Activated gamma-delta T cell treated with Interleukin-2 at 50 U/mL for 16 hours (primary cell): ENCODE measurements around the gene LRRC8B.
"Not testable (repeated sequence)": the region's sequence is repeated elsewhere in the genome, so short reads cannot be mapped to it uniquely, and the experiment has no call there.

ENCODE experiments used
- DNase-seq: peaks from one replicate; pipeline ENCODE4 v3.0.0-alpha.2; 2020

Gene LRRC8B

DNA sequence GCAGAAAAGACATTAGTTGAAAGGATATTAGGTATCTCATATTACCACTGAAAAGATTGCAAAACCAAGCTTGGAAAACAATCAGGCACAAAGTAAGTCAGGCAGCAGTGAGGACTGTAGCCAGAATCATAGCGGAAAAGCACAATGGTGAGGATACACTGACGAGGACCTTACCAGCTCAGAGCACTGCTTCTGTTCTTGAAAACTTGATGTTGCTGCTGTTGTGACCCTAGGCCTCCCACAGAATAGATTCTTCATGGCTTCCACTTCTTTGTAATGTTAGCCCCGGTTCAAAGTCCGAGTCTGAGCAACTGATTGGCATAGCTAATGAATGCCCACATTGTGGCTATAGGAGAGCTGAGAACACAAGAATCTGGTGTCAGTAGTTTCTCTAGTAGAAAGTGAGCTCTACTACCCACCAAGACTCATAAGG, 63.1 kb downstream of the LRRC8B start:
- no peak for DNase-seq

DNA sequence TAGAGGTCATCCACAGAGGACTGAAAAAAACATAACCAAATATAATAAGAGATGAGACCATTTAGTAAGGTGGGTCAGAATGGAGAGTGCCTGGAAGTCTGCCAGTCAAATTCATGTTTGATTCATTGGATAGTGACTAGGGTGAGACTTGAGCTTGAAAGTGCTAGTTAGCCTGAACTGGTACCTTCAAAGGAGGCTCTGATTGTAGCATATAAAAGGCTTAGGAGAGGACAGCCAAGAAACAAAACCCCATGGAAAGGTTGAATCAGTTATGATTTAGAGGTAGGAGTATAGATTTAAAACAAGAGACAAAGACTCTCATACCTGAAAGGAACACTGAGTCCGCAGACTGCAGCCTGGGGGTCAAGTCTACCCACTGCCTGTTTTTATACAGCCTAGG, 63.9 kb downstream of the LRRC8B start:
- no peak for DNase-seq

GRCh38 chr1:89589515-89589914, 64.9 kb downstream of the LRRC8B start:
- DNase-seq = no peak

DNA sequence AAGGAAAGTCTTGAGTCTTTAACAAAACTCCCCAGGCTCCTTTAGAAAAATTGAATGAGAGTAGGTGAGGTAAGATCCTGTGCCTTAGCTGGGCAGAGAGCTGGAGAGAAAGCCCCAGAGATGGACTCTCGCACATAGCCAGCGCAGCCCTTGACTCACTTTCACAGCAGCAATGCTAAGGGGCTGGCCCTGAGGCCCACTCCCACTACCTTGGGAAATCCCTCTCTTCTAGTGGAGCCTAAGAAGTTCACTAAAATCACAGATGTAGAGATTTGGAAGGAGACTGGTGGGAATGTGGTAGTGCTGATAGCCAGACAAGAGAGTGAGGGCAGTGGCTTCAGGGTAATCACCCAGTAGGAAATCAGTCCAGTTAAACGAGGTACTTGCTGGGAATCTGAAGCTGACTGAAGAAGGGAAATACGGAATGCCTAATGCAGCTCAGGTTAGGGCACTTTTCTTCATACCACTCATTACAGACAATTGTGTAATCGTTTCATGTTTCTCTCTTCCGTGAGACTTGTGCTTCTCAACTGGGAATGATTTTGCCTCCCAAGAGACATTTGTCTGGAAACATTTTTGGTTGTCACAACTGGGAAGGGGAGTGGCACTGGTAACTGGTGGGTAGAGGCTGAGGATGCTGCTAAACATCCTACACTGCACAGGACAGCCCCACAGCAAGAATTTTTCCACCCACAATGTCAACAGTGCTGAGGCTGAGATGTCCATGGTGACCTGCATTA, 65.9 kb downstream of the LRRC8B start:
- DNase-seq = no peak

GRCh38 chr1:89592861-89593302, 68.3 kb downstream of the LRRC8B start:
- DNase-seq = not testable (repeated sequence)

- no peak for DNase-seq
These were observed 69.6 kb downstream of the LRRC8B start for GRCh38 chr1:89594096-89594740.

- no peak for DNase-seq
These were observed 72.1 kb downstream of the LRRC8B start for GRCh38 chr1:89596698-89597097.

DNA sequence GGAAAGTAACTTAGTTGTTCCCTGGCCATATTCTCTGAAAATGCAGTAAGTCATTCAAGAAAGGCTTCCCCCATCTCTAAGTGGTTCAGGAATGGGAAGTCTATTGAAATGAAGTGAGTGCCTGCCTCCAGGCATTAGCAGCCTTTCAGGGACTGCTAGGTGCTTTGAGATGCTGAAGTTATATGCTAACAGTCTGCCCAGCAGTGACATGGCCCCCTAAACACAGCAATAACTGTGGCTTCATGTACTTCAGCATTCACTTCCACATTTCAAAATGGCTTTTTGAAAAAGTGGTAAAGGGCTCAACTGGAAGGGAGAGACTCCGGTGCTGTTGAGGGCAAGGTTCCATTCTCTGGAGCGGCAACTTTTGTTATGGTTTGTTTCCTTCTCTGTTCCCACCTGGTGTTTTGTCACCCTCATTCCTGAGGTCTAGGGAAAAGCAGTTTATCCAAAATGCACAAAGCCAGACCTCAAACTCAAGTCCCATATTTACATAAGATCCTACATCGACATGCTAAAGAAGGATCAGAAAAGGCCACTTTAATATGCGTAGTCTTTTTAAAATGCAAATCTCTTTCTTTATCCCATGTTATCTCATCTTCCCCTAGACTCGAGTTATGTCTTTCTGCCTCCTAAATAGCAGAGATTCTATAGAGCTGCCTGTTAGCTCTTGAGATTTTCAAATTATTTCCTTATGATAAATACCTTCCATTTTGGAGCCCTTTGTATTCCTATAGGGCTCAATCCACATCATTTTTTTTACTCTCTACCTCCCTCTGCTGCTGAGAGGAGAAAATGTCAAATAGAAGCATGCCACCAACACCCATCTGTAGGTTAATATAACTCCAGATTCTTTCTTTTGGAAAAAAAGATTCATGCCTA, 74.1 kb downstream of the LRRC8B start:
- DNase-seq = no peak

- no peak for DNase-seq
These were observed 74.7 kb downstream of the LRRC8B start for GRCh38 chr1:89599332-89599630.

DNA sequence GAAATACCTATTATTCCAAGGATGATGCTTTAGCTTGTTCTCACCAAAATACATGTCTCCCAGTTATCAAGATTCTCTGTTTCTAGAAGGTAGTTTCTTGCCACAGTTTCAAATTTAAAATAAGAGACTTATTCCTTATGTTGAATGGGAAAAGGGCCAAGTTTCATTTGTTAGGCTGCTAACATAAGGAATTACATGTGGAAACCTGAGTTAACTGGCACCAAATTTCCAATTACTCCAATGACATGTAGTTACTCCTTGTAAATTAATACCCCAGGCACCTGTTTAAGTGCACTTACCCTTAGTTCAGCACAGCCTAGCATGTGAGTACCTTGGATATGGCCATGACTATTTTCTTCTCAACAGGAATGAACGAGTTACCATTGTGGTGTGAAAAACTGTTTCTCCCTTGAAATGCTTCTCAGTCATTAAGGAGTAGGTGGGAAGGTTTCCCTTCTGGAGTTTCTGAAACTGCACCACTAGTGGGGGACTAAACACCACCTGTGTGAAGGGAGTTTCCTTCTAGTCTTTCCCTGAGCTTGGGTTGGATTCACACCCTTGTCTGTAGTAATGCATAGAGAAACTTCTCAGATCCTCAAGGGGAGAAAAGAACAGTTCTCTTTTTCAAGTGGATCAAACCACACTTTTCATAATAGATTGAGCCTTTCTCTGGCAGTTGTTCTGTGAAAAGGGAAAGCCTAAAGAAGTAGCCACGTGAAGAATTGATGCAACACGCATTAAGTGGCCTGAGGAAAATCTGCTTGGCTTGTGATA, 76.0 kb downstream of the LRRC8B start:
- DNase-seq = no peak

- no peak for DNase-seq
These were observed 78.3 kb downstream of the LRRC8B start for GRCh38 chr1:89602871-89603404.

- DNase-seq = no peak
These were observed 79.2 kb downstream of the LRRC8B start for GRCh38 chr1:89603651-89604413.

GRCh38 chr1:89604414-89604735, 79.7 kb downstream of the LRRC8B start:
- no peak for DNase-seq

GRCh38 chr1:89605692-89606091, 81.1 kb downstream of the LRRC8B start:
- no peak for DNase-seq

DNA sequence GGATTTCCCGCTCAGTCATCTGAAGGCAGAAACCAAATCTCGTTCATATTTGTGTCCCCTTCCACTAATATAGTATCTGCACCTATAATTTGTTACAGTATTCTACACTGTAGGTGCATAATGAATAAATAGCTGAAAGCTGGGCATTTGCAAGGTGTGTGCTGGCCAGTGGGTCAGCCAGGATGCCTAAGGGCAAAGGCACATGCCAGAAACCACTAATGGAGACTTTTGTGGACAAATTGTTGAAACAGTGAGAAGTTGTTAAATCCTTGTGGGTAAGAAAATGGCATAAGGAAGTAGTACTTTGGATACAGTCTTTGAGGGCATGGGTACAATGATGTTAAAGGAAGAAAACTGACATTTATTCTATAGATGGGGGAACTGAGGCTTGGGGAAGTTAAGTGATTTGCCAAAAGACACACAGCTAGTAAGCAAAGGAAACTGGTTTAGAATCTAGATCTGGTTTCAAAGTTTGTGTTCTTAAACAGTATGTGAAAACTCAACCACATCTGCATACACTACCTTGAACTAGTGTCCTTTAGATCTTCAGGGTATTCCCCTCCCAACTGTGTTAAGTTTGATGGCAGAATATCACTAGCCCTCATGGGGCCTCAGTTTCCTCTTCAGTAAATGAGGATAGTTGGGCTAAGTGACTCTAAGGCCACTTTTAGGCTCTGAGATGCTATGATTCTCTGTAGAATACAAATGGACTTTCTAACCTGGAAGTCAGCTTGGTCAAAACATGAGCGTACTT, 81.8 kb downstream of the LRRC8B start:
- DNase-seq = no peak

GRCh38 chr1:89607156-89607555, 82.5 kb downstream of the LRRC8B start:
- DNase-seq = peak; percentile 47

DNA sequence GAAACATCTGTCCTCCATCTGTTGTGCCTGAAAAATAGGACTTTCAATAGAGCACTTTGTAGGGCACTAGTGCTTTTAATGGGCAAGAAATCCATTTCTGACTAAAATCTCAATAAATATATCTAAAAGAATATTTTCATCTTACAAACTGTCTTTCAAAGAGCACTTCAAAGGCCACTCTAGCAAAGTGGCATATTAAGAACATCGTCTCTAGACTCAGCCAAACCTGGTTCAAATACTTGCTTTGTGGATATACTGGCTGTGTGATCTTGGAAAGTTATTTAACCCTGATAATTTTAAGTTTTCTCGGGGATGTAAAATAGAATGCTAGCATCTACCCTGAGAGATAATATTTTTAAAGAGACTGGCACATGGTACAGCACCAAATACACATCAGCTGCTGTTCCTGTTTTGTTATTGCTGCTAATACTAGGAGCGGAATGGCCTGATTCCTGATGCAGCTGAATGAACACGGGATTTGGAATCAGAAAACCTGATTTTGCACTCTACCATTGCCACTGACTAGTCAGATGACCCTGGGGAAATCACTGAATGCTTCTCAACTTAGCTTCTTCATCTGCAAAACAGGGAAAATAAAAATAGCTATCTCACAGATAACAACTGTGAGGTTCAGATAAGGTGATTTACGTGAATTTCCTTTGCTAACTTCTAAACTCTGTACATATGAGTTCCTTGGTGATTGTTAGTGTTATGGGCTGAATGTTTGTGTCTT, 83.1 kb downstream of the LRRC8B start:
- no peak for DNase-seq

DNA sequence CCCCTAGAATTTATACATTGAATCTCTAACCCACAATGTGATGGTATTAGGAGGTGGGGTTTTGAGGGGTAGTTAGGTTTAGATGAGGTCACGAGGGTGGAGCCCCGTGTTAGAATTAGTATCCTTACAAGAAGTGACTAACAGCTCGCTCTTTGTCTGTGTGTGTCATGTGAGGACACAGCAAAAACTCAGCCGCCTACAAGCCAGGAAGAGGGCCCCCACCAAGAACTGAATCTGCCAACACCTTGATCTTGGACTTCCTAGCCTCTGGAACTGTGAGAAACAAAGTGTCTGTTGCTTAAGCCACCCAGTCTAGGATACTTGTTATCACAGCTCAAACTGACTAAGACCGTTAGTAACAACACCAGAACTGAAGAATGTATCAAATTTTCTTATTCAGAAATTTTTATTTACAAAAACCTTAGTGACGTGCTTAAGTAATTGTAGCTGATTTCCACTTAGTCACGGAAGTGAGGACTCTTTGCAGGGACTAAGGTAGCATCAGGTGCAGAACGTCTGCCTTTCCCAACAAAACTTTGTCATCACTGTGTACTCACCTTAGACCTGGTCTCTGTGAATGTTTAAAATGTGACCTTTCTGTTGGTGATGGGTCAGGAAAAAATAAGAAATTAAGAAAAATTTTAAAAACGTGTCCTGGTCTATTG, 83.8 kb downstream of the LRRC8B start:
- DNase-seq = peak; percentile 70

DNA sequence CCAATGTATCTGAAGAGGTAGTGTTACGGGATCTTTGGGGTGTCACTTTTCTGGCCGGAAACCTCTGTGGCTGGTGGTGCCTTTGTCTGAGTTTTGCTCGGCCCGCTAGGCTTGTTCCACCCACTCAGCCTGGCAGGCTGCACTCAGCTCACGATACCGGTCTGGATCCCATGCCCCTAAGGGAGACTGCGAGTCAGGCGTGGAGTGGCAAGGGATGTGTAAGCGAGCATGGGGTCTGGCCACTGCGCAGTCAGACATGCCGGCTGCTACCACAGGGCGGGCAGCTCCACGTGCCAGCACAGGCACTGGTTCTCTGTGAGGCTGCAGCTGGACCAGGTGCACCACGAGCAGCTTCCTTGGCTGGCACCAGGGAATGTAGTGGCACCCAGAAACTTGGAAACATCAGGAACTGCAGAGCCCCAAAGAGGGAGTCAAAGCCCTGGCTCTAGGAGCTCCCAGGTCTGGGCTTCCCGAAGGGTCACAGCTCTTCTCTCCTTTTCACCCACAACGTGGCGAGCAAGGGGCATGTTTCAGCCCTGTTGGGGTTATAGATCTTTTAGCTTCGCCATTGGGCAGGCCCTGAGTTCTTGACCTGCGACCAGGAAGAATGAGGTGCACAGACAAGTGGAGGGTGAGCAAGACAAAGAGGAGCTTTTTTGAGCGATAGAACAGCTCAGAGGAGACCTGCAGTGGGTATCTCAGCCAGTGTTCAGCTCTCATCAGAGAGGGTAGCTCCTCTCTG, 84.5 kb downstream of the LRRC8B start:
- DNase-seq = peak; percentile 67
